SU-DHL-6 (cell line): ENCODE data around the gene APOL1.

Experiments
- H2AFZ ChIP-seq: fragments of 200-600 bp; sonication (generic); 2 replicates; pipeline ENCODE4 v1.6.1; 2014; ENCODE audit warnings: low read depth, mild to moderate bottlenecking, moderate library complexity, mixed read lengths, antibody characterized with exemption, low read length; ENCODE audit not compliant: severe bottlenecking
- H3F3A ChIP-seq: fragments of 200-600 bp; shearing (Covaris generic); 2 replicates; pipeline ENCODE4 v1.6.0; 2016; ENCODE audit warnings: antibody characterized with exemption, mild to moderate bottlenecking; ENCODE audit not compliant: insufficient read depth
- H3K27ac ChIP-seq: fragments of 200-600 bp; sonication (generic); 2 replicates; pipeline ENCODE4 v1.5.1; 2016; ENCODE audit warnings: low read depth, mild to moderate bottlenecking, low read length, moderate library complexity, mixed read lengths
- H3K27me3 ChIP-seq: fragments of 200-600 bp; sonication (generic), shearing (Covaris generic); 2 replicates; pipeline ENCODE4 v1.6.0; 2014; ENCODE audit warnings: mild to moderate bottlenecking, low read length
- H3K36me3 ChIP-seq: fragments of 200-600 bp; sonication (generic); 2 replicates; pipeline ENCODE4 v1.6.1; 2014; ENCODE audit warnings: mild to moderate bottlenecking, low read length, mixed read lengths
- H3K4me2 ChIP-seq: fragments of 300-600, 200-600 bp; shearing (Covaris generic), sonication (generic); 2 replicates; pipeline ENCODE4 v1.6.0; 2014; ENCODE audit warnings: low read length, low read depth, mild to moderate bottlenecking; ENCODE audit not compliant: poor library complexity, severe bottlenecking
- H3K4me3 ChIP-seq: fragments of 200-600 bp; sonication (generic); 2 replicates; pipeline ENCODE4 v1.5.1; 2014; ENCODE audit warnings: antibody characterized with exemption, low read length, mild to moderate bottlenecking, mixed read lengths; ENCODE audit not compliant: insufficient read depth, poor library complexity, severe bottlenecking
- H3K79me2 ChIP-seq: fragments of 200-600 bp; sonication (generic); 2 replicates; pipeline ENCODE4 v1.6.1; 2014; ENCODE audit warnings: mild to moderate bottlenecking, low read length, moderate library complexity; ENCODE audit not compliant: insufficient read depth
- H3K9ac ChIP-seq: fragments of 200-600 bp; sonication (generic); 2 replicates; pipeline ENCODE4 v1.7.0; 2014; ENCODE audit warnings: mild to moderate bottlenecking, low read length
- H3K9me2 ChIP-seq: fragments of 200-600 bp; sonication (generic); replicated peaks from 2 replicates; pipeline ENCODE4 v1.6.1; 2014; ENCODE audit warnings: low read length; ENCODE audit not compliant: insufficient read depth
- H3K9me3 ChIP-seq: fragments of 200-600 bp; sonication (generic); 2 replicates; pipeline ENCODE4 v1.6.1; 2014; ENCODE audit warnings: low read length, mixed read lengths; ENCODE audit not compliant: insufficient read depth
- H4K20me1 ChIP-seq: fragments of 200-600 bp; sonication (generic); 2 replicates; pipeline ENCODE4 v1.6.1; 2014; ENCODE audit warnings: low read depth, mild to moderate bottlenecking, antibody characterized with exemption, low read length, moderate library complexity, mixed read lengths
- CTCF ChIP-seq: fragments of 200-600 bp; sonication (generic); IDR thresholded peaks from one replicate; pipeline ENCODE4 v1.5.1; 2017; ENCODE audit warnings: antibody characterized with exemption, mild to moderate bottlenecking, low read length, moderate library complexity; ENCODE audit not compliant: insufficient read depth, poor library complexity, severe bottlenecking
- EZH2phosphoT487 ChIP-seq: fragments of 200-600 bp; sonication (generic), shearing (Covaris generic); conservative IDR thresholded peaks from 2 replicates; pipeline ENCODE4 v1.6.1; 2018; ENCODE audit warnings: mild to moderate bottlenecking, antibody characterized with exemption, low read length, moderate library complexity, mixed read lengths

The APOL1 gene

GRCh38 chr22:36297568-36297967 is 44.6 kb downstream of the APOL1 start:
- Histone ChIP-seq H3K9ac (no peak overlapping the region), H3K9me2 (no peaks in the 10 kb centered on the region), H3K27ac (no peak overlapping the region), H3K79me2 (peaks cover 3% of the 10 kb centered on the region; the same call in 1 of the 2 replicates), H3K36me3 (peaks cover 38% of the 10 kb centered on the region), H4K20me1 (no peaks in the 10 kb centered on the region), H3K9me3 (no peaks in the 10 kb centered on the region), H2AFZ (no peak overlapping the region), H3K4me2 (no peak overlapping the region), H3K27me3 (no peaks in the 10 kb centered on the region), H3F3A (no peaks in the 10 kb centered on the region; the same call in none of the 2 replicates), H3K4me3 (no peak overlapping the region)
- no peak for TF ChIP-seq CTCF
- TF ChIP-seq EZH2phosphoT487, result no peak

- peaks cover 34% of the 10 kb centered on the region for H3K36me3 ChIP-seq
- no peaks in the 10 kb centered on the region for H4K20me1 ChIP-seq
- no peak overlapping the region for H3K27ac ChIP-seq
- H3K9ac ChIP-seq, result no peak overlapping the region
- no peaks in the 10 kb centered on the region for H3K9me3 ChIP-seq
- no peak overlapping the region for H3K4me3 ChIP-seq
- H2AFZ ChIP-seq, result no peak overlapping the region
- no peaks in the 10 kb centered on the region for H3K9me2 ChIP-seq
- H3K79me2 ChIP-seq, result peaks cover 3% of the 10 kb centered on the region; the same call in 1 of the 2 replicates
- no peaks in the 10 kb centered on the region; the same call in none of the 2 replicates for H3F3A ChIP-seq
- no peak for TF ChIP-seq CTCF
- H3K4me2 ChIP-seq, result no peak overlapping the region
- H3K27me3 ChIP-seq, result no peaks in the 10 kb centered on the region
These were observed 45.2 kb downstream of the APOL1 start for GRCh38 chr22:36298118-36298517.

- peaks cover 34% of the 10 kb centered on the region for H3K36me3 ChIP-seq
- no peaks in the 10 kb centered on the region for H3K9me3 ChIP-seq
- no peaks in the 10 kb centered on the region for H4K20me1 ChIP-seq
- H3K4me3 ChIP-seq, result no peak overlapping the region
- H3K4me2 ChIP-seq, result no peak overlapping the region
- H2AFZ ChIP-seq, result no peak overlapping the region
- no peaks in the 10 kb centered on the region; the same call in none of the 2 replicates for H3F3A ChIP-seq
- H3K79me2 ChIP-seq, result peaks cover 3% of the 10 kb centered on the region; the same call in 1 of the 2 replicates
- H3K27me3 ChIP-seq, result no peaks in the 10 kb centered on the region
- H3K9ac ChIP-seq, result no peak overlapping the region
- TF ChIP-seq CTCF (no peak), EZH2phosphoT487 (no peak)
- H3K27ac ChIP-seq, result no peak overlapping the region
- H3K9me2 ChIP-seq, result no peaks in the 10 kb centered on the region
These were observed 45.7 kb downstream of the APOL1 start for GRCh38 chr22:36298601-36299000.
